Skin of body (tissue), 2 donors: ENCODE measurements around the gene SYCE1. TPM values are rescaled to one million over a fixed set of nuclear protein-coding genes. Genes with fewer than 3 reads are reported as not detected.
"Not testable (repeated sequence)": the region's sequence is repeated elsewhere in the genome, so short reads cannot be mapped to it uniquely, and the experiment has no call there.

Experiments
- DNase-seq: peaks from one replicate; lab custom pipeline; 2025; lab: John Stamatoyannopoulos, UW
- total RNA-seq: library from RNA; depleted of rRNA; stranded (reverse); fragments of >200 nt; gene quantifications from one replicate; pipeline ENCODE4 v1.2.3, GENCODE V29; 2014

The SYCE1 gene, protein sequence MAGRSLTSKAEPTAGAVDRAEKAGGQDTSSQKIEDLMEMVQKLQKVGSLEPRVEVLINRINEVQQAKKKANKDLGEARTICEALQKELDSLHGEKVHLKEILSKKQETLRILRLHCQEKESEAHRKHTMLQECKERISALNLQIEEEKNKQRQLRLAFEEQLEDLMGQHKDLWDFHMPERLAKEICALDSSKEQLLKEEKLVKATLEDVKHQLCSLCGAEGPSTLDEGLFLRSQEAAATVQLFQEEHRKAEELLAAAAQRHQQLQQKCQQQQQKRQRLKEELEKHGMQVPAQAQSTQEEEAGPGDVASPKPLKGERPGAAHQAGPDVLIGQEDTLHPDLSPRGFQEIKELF
- not detected for total RNA-seq

DNA sequence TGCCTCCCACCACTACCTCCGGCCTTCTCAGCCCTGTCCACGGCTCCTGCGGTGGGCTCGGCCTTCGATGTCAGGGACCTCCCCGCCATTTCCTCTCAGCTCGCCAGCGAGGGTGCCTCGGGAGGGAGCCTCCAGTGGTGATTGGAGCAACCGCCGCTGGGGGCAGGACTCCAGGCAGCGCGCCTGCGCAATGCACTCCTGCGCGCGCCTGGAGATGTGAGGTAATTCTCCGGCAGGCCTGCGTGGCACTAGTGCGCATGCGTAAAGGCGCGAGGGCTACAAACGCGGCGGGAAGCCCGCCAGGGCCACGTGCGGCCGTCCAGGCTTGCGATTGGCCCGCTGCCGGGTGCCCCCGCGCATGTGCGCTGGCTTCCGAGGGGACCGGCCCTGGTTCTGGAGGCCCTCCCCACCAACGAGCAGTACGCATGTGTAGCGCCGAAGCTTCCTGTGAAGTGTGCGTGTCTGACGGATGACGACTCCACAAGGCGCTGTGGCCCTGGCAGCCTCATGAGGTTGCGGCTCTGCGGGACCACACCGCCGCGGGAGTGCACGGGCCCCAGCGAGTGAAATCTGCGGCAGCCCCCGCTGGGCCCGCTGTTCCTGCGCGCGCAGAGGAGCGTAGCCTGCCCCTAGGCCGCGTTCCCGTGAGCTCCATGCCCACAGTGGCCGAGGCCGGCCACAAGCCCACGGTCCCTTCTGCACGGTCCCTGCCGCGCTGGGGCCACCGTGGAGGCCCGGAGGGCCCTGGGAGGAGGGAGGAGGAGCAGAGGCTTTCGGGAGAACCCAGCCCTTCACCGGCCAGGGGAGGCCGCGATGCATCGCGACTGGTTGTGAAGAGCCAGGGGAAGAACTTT is at the start of gene SYCE1:
TSS of gene SYCE1 (minus strand) at position 143 of the 854 bp plus-strand sequence. CDS start at position 89, 54 bp downstream.
- no peak for DNase-seq

DNA sequence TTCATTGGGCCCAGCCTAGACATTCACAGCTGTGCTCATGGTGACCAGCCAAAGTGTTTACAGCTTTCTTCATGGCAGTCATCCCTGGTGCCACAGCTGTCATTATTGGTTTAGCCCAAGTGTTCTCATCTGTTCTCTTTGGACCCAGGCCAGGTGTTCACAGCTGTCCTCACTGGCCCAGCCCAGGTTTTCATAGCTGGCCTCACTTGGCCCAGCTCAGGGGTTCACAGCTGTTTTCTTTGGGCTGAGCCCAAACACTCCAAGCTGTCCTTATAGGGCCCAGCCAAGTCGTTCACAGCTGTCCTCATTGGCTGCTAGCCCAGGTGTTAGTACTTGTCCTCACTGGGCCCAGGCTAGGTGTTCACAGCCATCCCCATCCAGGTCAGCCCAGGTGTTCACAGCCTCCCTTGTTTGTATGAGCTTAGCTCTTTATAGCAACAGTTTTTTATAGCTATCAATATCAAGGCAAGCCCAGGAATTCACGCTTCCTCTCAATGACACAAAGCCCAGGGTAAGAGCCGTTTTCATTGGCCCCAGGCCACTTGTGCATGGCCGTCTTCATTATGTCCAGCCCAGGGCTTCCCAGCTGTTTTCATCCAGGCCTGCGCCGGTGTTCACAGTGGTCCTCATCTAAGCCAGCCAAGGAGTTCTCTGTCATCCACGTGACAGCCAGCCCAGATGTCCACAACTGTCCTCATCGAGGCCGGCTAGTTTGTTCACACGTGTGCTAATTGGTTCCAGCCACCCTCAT is 49.6 kb upstream of the SYCE1 start:
- no peak for DNase-seq

DNA sequence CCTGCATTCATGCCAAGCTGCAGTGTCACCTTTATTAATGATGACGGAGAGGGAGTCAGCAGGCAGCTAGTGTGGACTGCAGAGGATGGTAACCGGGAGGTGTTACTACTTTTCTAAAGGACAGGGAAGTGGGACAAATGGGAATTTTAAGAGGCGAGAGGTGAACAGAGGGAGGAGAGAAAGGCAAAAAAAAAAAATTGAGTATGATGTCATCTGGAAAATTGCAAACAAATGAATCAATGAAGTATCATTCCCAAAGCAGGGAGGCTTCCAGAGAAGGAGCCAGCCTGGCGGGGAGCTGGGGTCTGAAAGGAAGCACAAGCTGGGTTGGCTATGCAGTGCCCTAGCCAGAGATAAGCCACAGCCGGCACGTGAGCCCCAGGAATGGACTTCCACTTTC is 48.3 kb upstream of the SYCE1 start:
- DNase-seq: no peak

DNA sequence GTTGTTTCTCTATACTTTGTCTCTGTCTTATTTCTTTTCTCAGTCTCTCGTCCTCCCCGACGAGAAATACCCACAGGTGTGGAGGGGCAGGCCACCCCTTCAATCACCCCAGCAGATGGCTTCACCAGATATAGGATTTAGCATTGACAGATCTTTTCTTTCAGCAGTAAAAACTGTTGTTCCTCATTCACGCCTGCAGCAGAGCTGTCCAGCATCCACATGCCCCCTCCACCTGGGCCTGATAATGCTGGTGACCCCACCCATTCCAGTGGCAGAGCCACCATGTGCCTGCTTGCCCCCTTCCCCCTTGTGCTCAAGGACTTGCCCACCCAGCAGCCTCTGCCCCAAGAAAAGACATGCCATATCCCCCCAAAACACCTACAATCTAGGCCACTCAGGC is 45.7 kb upstream of the SYCE1 start:
- no peak for DNase-seq

DNA sequence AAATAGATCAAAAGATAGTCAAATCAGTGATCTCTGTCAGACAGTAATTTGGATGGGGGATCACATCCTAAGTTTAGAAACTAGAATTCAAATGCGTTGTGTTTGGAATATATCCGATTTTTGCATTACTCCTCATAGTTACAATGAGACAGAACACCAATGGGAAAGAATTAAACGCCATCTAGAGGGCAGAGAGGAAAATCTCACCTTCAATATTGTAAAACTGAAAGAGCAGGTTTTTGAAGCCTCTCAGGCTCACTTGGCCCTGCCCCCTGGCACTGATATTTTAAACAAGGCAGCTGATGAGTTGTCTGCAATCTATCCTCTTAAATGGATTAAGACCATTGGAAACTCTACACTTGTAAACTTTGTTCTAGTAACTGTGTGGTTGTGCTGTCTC is 43.5 kb upstream of the SYCE1 start:
- DNase-seq: no peak

DNA sequence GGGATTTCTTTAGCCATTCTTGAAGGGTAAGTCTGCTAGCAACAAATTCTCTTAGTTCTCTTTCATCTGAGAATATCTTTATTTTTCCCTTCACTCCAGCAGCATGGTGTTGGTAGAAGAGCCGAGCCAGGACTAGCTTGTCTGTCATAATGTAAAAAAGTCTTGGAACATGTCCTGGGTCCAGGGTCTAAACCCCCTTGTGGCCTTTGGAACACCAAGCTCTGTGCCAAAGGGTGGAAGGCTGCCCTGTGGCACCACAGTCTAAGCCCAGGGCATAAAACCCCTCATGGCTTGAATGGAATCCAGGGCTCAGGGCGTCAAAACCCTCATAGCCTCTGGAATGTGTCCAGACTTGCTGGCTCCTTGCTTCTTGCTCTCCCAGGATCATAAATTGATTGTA is 38.1 kb upstream of the SYCE1 start:
- DNase-seq: not testable (repeated sequence)

DNA sequence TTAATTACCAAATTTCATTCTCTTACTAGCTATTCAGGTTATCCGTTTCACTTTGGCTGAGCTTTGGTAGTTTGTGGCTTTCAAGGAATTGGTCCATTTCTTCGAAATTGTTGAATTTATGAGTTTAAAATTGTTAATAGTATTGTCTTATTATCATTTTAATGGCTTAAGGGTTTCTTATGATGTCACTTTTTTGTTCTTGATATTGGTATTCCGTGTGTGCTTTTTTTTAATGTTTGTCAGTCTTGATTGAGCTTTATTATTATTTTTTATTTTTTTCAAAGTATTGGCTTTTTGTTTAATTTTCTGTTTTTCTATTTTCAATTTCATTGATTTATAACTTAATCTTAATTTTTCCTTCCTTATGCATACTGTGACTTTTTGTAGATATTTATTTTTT is 35.3 kb upstream of the SYCE1 start:
- DNase-seq: no peak

DNA sequence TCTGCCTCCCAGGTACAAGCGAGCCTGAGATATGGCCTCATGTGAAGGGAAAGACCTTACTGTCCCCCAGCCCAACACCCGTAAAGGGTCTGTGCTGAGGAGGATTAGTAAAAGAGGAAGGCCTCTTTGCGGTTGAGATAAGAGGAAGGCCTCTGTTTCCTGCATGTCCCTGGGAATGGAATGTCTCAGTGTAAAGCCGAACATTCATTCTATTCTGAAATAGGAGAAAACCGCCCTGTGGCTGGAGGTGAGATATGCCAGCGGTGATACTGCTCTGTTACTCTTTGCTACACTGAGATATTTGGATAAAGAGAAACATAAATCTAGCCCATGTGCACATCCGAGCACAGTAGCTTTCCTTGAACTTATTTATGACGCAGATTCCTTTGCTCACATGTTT is 34.5 kb upstream of the SYCE1 start:
- DNase-seq: not testable (repeated sequence)

DNA sequence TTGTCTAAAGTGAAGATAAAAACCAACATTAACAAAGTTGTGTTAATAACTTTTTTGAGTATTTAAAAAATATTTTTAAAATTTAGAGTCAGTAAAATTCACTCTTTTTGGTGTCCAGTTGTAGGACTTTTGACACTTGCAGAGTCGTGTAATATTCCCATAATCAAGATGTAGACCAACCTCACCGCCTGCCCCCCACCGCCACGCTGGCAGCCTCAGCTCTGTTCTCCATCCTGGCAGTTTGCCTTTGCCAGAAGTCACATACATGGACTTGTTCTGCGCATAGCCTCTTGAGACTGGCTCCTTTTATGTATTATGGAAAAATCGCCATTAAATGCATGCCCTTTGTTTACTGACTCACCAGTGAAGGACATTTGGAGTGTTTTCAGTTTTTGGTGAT is 27.3 kb upstream of the SYCE1 start:
- no peak for DNase-seq

DNA sequence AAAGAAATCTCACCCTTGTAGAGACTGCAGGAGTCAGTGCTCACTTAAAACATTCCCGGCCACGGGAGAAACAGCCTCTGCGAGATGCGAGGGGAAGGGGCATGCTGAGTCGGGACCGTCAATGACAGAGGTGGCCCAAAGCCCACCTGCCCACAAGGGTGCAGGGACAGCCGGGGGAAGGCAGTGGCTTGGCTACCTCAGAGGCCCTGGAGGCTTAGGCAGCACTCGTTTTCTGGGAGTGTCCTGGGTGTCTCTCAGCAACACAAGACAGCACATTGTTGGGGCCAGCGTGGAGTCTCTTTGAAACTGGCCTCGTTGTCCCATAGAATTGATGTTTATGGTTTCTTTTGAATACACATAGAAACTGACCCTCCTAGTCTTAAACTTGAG is 25.6 kb upstream of the SYCE1 start:
- DNase-seq: no peak

DNA sequence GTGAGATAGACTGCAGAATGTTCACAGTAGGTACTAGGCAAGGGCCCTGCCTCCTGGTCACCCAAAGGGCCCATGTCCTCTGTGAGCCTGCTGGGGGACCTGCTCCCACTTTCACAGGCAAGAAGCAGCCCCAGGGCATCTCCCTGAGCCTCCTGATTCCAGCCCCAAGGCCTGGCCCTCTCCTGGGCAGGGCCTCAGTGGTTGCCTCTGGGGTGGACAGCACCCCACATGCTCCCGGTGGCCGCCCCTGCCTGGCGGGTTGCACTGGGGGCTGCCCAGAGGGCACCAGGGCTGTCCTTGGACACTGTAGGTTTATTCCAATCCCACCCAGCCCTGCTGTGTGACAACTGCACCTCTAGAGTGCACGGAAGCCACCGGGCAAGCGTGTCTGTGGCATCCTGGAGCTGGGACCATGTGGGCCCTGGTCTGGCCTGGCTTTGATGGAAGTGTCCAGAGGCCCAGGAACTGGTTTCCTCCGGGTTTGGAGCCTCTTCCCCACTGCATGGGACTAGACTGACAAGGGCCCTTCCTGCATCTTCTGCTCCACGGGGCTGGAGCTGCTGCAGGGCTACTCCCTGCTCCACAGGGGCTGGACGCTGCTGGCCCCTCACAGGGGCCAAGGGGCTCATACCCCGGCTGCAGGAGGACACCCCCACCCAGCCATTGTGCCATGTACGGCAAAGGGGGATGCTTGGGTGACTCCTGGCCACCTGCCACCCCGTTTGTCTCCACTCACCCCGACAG is 25.0 kb upstream of the SYCE1 start:
- DNase-seq: no peak

DNA sequence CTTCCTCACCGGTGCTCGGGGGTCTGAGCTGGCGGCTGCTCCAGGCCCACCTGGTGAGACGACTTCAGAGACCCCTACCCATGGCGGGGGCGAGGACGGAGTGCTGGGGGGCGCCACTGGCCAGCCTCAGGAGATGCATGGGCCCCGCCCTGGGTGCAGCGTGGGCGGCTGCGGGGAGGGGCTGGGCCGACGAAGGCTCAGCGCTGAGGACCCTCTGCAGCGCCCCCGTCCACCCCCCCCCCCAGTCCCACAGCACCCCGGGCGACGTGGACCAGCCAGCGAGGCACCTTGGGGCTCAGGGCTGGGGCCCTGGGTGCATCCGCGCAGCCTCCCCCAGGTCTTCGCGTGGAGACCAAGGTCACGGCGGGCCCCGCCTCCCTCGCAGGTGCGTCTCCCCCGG is 11.7 kb upstream of the SYCE1 start:
- not testable (repeated sequence) for DNase-seq

DNA sequence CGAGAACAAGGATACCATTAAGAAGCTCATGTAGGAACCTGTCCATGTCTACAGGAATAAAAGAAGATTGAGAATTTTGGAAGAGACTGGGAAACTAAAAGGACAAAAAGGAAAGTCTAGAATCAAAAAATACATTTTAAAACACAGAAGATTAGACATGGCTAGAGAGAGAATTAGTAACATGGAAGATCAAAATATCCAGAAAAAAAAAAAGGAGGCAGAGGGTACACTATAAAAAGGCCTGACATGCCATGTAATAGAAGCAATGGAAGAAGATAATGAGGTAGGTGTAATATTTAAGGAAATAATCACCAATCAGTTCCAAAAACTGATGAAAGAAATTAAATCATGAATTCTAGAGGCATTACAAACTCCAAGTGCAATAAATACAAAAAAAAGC is 8.1 kb upstream of the SYCE1 start:
- DNase-seq: not testable (repeated sequence)

DNA sequence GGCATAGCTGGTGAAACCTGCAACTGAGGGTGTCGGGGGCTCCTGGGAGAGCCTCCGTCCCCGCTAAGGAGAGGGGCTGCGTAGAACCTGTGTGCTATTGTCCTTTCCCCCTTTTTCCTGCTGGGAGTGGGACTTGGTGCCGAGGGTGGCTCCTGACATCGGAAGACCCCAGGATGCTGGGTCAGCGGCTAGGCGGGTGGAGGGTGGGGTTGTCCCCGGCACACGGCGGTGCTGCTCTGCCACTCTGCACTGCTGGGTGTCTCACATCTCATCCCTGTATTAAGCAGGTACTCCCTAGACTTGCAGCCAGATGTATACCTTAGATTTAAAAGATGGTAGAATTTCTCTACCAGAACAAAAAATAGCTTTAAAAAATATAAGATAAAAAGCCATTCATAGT is 6.7 kb upstream of the SYCE1 start:
- not testable (repeated sequence) for DNase-seq

DNA sequence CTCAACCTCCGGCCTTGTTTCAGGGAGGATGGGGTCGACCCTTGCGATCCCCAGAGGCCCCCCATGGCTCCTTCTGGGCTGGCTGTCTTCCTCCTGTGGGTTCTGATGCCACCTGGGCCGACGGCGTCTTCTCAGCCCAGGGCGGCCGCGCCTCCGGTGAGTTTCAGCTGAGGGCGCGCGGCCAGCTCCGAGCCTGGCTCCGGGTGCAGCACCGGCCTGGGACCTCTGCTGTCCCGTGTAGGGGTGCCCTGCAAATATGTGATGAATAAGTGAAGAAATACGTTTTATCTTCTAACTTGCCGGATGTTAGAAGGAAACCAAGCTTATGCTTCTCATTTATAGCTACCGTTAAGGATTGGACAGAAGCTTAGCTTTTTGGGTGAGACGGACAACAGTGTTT is 4.4 kb upstream of the SYCE1 start:
- not testable (repeated sequence) for DNase-seq

DNA sequence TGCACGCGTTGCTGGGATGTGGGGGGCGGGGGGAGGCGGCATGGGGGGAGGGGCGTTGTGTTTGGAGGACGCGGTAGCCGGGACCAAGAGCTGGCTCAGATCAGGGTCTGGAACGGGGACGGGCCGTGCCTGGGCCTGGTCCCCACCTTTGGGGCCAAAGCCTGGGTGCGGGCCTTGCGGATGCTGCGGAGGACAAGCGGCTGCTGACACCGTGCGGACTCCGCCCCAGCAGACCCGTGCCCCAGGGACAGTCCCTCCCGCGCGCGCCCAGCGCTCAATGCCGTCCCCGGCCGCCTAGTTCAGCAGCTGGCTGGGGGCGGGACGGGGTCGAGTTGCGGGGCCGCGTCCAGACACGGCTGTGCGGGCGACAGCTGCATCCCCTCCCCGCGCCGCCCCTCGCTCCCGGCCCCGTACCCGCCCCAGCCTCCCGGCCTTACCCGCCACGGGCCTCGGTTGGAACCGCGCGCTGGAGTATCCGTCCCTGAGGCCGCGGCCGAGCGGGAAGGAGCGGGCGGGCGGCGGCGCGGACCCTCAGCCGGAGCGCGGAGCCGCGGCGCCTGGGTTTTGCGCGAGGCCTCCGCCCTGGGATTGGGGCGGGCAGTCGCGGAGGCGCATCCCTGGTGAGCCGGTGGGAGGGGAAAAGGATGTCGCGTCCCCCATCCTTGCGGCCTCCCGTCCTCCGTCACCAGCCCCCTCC is 3.6 kb upstream of the SYCE1 start:
- not testable (repeated sequence) for DNase-seq

DNA sequence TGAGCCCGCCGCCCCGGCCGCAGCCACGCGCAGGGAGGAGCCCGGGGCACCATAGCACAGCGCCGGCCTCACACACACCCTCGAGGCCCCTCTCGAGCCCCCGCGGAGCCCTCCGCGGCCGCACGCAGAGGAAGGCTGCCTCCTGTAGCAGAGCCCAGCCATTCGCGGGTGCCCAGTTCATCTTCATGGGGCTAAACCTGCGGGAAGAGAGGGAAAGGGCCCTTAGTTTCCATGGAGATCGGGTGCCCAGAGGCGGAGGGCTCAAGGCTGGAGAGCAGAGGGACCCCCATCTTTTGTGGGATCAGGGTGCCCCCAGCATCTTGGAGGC is 2.9 kb upstream of the SYCE1 start:
- no peak for DNase-seq

DNA sequence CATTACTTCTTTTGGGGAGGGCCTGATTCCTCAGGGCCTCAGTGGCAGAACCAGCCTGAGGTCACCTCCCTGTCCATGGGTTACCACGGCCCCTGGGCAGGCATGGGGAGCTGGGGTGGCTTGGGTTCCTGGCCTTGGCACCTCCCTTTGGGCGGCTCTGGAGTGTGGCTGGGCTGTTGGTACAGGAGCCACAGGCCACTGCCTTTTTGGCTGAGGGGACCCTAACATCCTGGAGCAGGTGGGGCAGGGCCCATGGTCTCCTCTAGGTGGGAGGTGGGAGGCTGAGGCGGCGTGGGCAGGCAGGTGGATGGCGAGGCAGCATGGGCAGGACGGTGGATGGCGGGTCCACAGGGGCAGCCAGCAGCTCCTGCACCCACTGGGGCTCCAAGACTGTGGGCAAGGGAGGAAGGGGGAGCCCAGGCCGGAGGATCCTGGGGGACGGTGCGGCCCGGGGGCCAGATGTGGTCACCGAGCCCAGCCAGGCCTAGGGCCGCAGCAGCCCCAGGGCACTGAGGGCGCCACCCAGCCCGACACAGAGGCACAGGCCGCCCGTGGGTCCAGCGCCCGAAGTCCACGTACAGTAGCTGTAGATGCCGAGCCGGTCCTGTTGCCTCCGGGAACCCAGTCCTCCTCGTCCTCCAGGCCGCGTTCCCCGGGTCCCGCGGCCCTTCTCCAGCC is 2.4 kb upstream of the SYCE1 start:
- DNase-seq: no peak

DNA sequence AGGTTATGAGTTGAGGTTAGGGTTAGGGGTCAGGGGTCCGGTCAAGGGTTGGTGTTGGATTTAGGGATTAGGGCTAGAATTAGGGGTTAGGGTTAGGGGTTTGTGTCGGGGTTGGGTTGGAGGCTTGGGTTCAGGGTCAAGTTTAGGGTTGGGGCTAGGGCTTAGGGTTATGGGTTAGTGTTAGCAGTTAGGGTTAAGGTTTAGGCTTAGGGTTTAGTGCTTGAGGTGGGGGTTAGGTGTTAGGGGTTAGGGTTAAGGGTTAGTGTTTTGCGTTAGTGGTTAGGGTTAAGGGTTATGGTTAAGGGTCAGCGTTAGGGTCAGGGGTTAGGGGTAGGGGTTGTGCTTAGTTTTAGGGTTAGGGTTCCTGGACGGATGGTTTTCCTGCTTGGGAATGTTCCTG is 1.7 kb upstream of the SYCE1 start:
- DNase-seq: no peak

DNA sequence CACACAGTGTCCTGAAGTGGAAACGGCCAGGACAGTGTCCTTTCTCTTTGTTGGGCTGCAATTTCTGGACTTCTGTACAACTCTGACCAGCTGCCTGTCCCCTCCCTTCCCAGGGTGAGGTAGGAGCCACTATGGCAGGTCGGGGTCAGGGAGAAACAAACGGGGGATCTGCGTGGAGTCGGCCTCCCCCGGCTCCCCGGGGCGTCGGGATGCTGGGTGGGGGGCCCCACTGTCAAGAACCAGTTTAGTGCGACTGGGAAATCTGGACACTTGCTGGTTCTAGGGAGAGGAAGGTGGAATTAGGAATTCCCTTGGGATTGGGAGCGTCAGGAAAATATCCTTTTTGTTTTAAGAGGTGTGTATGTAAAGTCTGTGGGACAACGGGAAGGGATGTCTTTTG is 567 bp downstream of the SYCE1 start:
- DNase-seq: no peak
